ENCODE data around the gene VAMP2. TPM values are rescaled to one million over a fixed set of nuclear protein-coding genes. Genes with fewer than 3 reads are reported as not detected.

Gene VAMP2
- total RNA-seq, 1 donor from 2014 or later: 97.7 TPM

- Mint-ChIP-seq H3K4me3 (peak overlapping the region; percentile 93), H3K4me1 (peaks cover 58% of the 10 kb centered on the region)
- peak; percentile 26 for TF ChIP-seq CTCF (IDR thresholded peaks at IDR 0.05)
Measured at GRCh38 chr17:8118769-8119580, 43.8 kb downstream of the VAMP2 start.

GRCh38 chr17:8117980-8118768 is 44.6 kb downstream of the VAMP2 start, which contains the start of gene ALOXE3:
Gene ALOXE3, minus strand, starts transcription at chr17:8118514. Its CDS starts 524 bp downstream, at chr17:8117990.
- Mint-ChIP-seq H3K27me3 (peaks cover 54% of the 10 kb centered on the region), H3K27ac (peak within 1 kb of the TSS; percentile 96), H3K4me3 (peak within 1 kb of the TSS; percentile 93), H3K36me3 (ENCODE audit: low read depth) (peaks cover 9% of the 10 kb centered on the region), H3K4me1 (peaks cover 50% of the 10 kb centered on the region), H3K9me3 (no peaks in the 10 kb centered on the region)
- no peak for DNase-seq
- no peak for TF ChIP-seq CTCF (IDR thresholded peaks at IDR 0.05)
- ChIA-PET POLR2A (interaction anchor here (0.5 to 5.2 kb wide), 19 partner anchors 8 to 432 kb away, joined by 3 to 57 read pairs (median 10); partner anchors contain the start of genes BORCS6, CTC1, PER1 and TP53), CTCF (interaction anchor here (1.1 to 5.6 kb wide), 14 partner anchors 9 to 103 kb away, joined by 3 to 37 read pairs (median 12); no protein-coding TSS in a partner anchor)
- intact Hi-C loops (cut with micrococcal nuclease): loop anchor here (1.0 to 2.0 kb wide), 6 partner anchors 45 to 429 kb away; partner anchors contain the start of genes RANGRF, RPL26 and WRAP53
- peak; percentile 0 for ATAC-seq (ENCODE audit: low read depth)

More at GRCh38 chr17:8118769-8119580, 43.8 kb downstream of the VAMP2 start:
- no peaks in the 10 kb centered on the region for H3K9me3 Mint-ChIP-seq
- DNase-seq (peak; percentile 81), ATAC-seq (ENCODE audit: low read depth) (peak; percentile 68)
- H3K27ac Mint-ChIP-seq: peak overlapping the region; percentile 96
- ChIA-PET POLR2A (interaction anchor here (0.5 to 5.2 kb wide), 26 partner anchors 8 to 432 kb away, joined by 3 to 57 read pairs (median 10); partner anchors contain the start of genes BORCS6, CTC1, PER1 and RANGRF), CTCF (interaction anchor here (0.6 to 5.6 kb wide), 26 partner anchors 9 to 258 kb away, joined by 3 to 37 read pairs (median 8); partner anchors contain the start of genes CTC1, KRABD2, PFAS and SLC25A35)
- intact Hi-C loops (cut with micrococcal nuclease): loop anchor here (1.0 to 2.0 kb wide), 14 partner anchors 28 to 430 kb away; partner anchors contain the start of genes NAA38, PFAS, RANGRF and RPL26
- peaks cover 9% of the 10 kb centered on the region for H3K36me3 Mint-ChIP-seq (ENCODE audit: low read depth)
- peaks cover 56% of the 10 kb centered on the region for H3K27me3 Mint-ChIP-seq

GRCh38 chr17:8117367-8117979 is 45.3 kb downstream of the VAMP2 start:
- DNase-seq (no peak), ATAC-seq (ENCODE audit: low read depth) (no peak)
- ChIA-PET POLR2A (interaction anchor here (1.0 to 5.0 kb wide), 7 partner anchors 22 to 56 kb away, joined by 3 to 57 read pairs (median 5); no protein-coding TSS in a partner anchor), CTCF (interaction anchor here (1.7 to 5.6 kb wide), 4 partner anchors 24 to 58 kb away, joined by 4 to 37 read pairs (median 23); no protein-coding TSS in a partner anchor)
- no peak for TF ChIP-seq CTCF (IDR thresholded peaks at IDR 0.05)
- intact Hi-C loops (cut with micrococcal nuclease): no loop called here
- peaks cover 43% of the 10 kb centered on the region for H3K4me1 Mint-ChIP-seq
- peaks cover 56% of the 10 kb centered on the region for H3K27me3 Mint-ChIP-seq
- peaks cover 9% of the 10 kb centered on the region for H3K36me3 Mint-ChIP-seq (ENCODE audit: low read depth)
- H3K27ac Mint-ChIP-seq: no peak overlapping the region
- H3K9me3 Mint-ChIP-seq: no peaks in the 10 kb centered on the region
- H3K4me3 Mint-ChIP-seq: peak overlapping the region; percentile 93

GRCh38 chr17:8116776-8117175 is 46.0 kb downstream of the VAMP2 start:
- ATAC-seq (ENCODE audit: low read depth) (no peak), DNase-seq (no peak)
- Mint-ChIP-seq H3K27ac (no peak overlapping the region), H3K36me3 (ENCODE audit: low read depth) (peaks cover 9% of the 10 kb centered on the region), H3K4me3 (no peak overlapping the region), H3K27me3 (peaks cover 57% of the 10 kb centered on the region), H3K4me1 (peaks cover 41% of the 10 kb centered on the region), H3K9me3 (no peaks in the 10 kb centered on the region)
- TF ChIP-seq CTCF (IDR thresholded peaks at IDR 0.05): no peak
- POLR2A ChIA-PET: interaction anchor here (0.6 to 5.0 kb wide), 5 partner anchors 22 to 130 kb away, joined by 3 to 46 read pairs (median 5); no protein-coding TSS in a partner anchor
- CTCF ChIA-PET: interaction anchor here (1.2 to 5.6 kb wide), 4 partner anchors 23 to 57 kb away, joined by 3 to 34 read pairs (median 8); no protein-coding TSS in a partner anchor
- intact Hi-C loops (cut with micrococcal nuclease): no loop called here

All from activated B cell treated with CpG ODN at 0.5 μM for 24 hours (primary cell).